Gastrocnemius medialis (tissue), 4 donors: ENCODE measurements around the gene RAX.

Experiments
- POLR2A ChIP-seq, 2 donors: fragments of 450-650 bp; IDR thresholded peaks; one replicate each; pipeline ENCODE4 v1.6.1; 2017; ENCODE audit warnings: antibody characterized with exemption in 2 of 2, mild to moderate bottlenecking in 2 of 2, moderate library complexity in 2 of 2
- TF ChIP-seq, protein P1 (sequence below), 5 experiments: fragments of 450-650 bp in 3 of 5; fragments of 200-600 bp in 2 of 5; sonication (generic) in 2 of 5; IDR thresholded peaks in 4 of 5; conservative IDR thresholded peaks in 1 of 5; 1 replicate in 4 of 5; 2 replicates in 1 of 5; pipeline ENCODE4 v1.5.1; 2016 to 2019; ENCODE audit warnings: antibody characterized with exemption in 5 of 5, mild to moderate bottlenecking in 3 of 5, moderate library complexity in 3 of 5

- no peak for TF ChIP-seq POLR2A (IDR thresholded peaks at IDR 0.05)
- TF ChIP-seq, protein P1, sequence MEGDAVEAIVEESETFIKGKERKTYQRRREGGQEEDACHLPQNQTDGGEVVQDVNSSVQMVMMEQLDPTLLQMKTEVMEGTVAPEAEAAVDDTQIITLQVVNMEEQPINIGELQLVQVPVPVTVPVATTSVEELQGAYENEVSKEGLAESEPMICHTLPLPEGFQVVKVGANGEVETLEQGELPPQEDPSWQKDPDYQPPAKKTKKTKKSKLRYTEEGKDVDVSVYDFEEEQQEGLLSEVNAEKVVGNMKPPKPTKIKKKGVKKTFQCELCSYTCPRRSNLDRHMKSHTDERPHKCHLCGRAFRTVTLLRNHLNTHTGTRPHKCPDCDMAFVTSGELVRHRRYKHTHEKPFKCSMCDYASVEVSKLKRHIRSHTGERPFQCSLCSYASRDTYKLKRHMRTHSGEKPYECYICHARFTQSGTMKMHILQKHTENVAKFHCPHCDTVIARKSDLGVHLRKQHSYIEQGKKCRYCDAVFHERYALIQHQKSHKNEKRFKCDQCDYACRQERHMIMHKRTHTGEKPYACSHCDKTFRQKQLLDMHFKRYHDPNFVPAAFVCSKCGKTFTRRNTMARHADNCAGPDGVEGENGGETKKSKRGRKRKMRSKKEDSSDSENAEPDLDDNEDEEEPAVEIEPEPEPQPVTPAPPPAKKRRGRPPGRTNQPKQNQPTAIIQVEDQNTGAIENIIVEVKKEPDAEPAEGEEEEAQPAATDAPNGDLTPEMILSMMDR (IDR thresholded peaks at IDR 0.05 in 4 of 5, conservative IDR thresholded peaks at IDR 0.05 in 1 of 5) = no peak
Measured at GRCh38 chr18:59301929-59302328, 28.7 kb upstream of the RAX start.
